ENCODE data around the gene ANO4. TPM values are rescaled to one million over a fixed set of nuclear protein-coding genes. Genes with fewer than 3 reads are reported as not detected.

Gene ANO4
- polyA plus RNA-seq, 1 donor (not counting 4 experiments of a cell fraction or from before 2014, with no cell fraction given): 18.1 TPM

GRCh38 chr12:101111441-101111840 lies 316.9 kb downstream of the ANO4 start:
- Histone ChIP-seq H3K27ac (ENCODE audit: control insufficient read depth, insufficient read depth, low read length) (no peak overlapping the region), H3K79me2 (ENCODE audit: control insufficient read depth, insufficient read depth, low read length) (no peaks in the 10 kb centered on the region), H3K27me3 (ENCODE audit: control insufficient read depth, extremely low read depth, insufficient read depth, low read length) (no peaks in the 10 kb centered on the region), H3K4me1 (ENCODE audit: control insufficient read depth, extremely low read depth, insufficient read depth, low read length) (no peaks in the 10 kb centered on the region), H2AFZ (ENCODE audit: control insufficient read depth, low read length) (no peak overlapping the region), H3K4me2 (ENCODE audit: control insufficient read depth, extremely low read depth, insufficient read depth, low read depth, low read length) (no peak overlapping the region), H3K4me3 (ENCODE audit: control insufficient read depth in 2 of 3, extremely low read depth in 1 of 3, insufficient read depth in 2 of 3, low read depth in 1 of 3, low read length in 3 of 3) (no peak overlapping the region), H3K9me3 (ENCODE audit: control insufficient read depth, low read depth, low read length) (no peaks in the 10 kb centered on the region), H3K9me1 (ENCODE audit: control insufficient read depth, extremely low read depth, insufficient read depth, low read length) (no peaks in the 10 kb centered on the region), H3K9ac (ENCODE audit: control insufficient read depth, extremely low read depth, insufficient read depth, low read length) (no peak overlapping the region), H4K20me1 (ENCODE audit: control insufficient read depth, extremely low read depth, insufficient read depth, low read length) (no peaks in the 10 kb centered on the region), H3K36me3 (ENCODE audit: control insufficient read depth in 2 of 2, extremely low read depth in 1 of 2, insufficient read depth in 2 of 2, low read length in 2 of 2) (no peaks in the 10 kb centered on the region)
- FAIRE-seq (no peak), DNase-seq (ENCODE audit: low read depth, low spot score) (no peak)
- dilution Hi-C loops (cut with MboI; ENCODE audit: extremely low pct_ligation_motif_present, low sequenced_read_pairs): no loop called here
- TF ChIP-seq EZH2 (IDR thresholded peaks at IDR 0.05; ENCODE audit: low read length) (no peak), CTCF (optimal IDR thresholded peaks at IDR 0.05 in 1 of 3, IDR thresholded peaks at IDR 0.05 in 1 of 3, conservative IDR thresholded peaks at IDR 0.05 in 1 of 3; ENCODE audit: extremely low read depth in 1 of 3, insufficient read depth in 2 of 3, low read length in 3 of 3) (no peak)

GRCh38 chr12:101115326-101115725 lies 320.8 kb downstream of the ANO4 start:
- Histone ChIP-seq H3K27me3 (ENCODE audit: control insufficient read depth, extremely low read depth, insufficient read depth, low read length) (no peaks in the 10 kb centered on the region), H3K4me2 (ENCODE audit: control insufficient read depth, extremely low read depth, insufficient read depth, low read depth, low read length) (no peak overlapping the region), H3K4me1 (ENCODE audit: control insufficient read depth, extremely low read depth, insufficient read depth, low read length) (no peaks in the 10 kb centered on the region), H3K79me2 (ENCODE audit: control insufficient read depth, insufficient read depth, low read length) (no peaks in the 10 kb centered on the region), H3K9ac (ENCODE audit: control insufficient read depth, extremely low read depth, insufficient read depth, low read length) (no peak overlapping the region), H3K4me3 (ENCODE audit: control insufficient read depth in 2 of 3, extremely low read depth in 1 of 3, insufficient read depth in 2 of 3, low read depth in 1 of 3, low read length in 3 of 3) (no peak overlapping the region), H4K20me1 (ENCODE audit: control insufficient read depth, extremely low read depth, insufficient read depth, low read length) (no peaks in the 10 kb centered on the region), H3K9me3 (ENCODE audit: control insufficient read depth, low read depth, low read length) (no peaks in the 10 kb centered on the region), H2AFZ (ENCODE audit: control insufficient read depth, low read length) (no peak overlapping the region), H3K9me1 (ENCODE audit: control insufficient read depth, extremely low read depth, insufficient read depth, low read length) (no peaks in the 10 kb centered on the region), H3K27ac (ENCODE audit: control insufficient read depth, insufficient read depth, low read length) (no peak overlapping the region), H3K36me3 (ENCODE audit: control insufficient read depth in 2 of 2, extremely low read depth in 1 of 2, insufficient read depth in 2 of 2, low read length in 2 of 2) (no peaks in the 10 kb centered on the region)
- TF ChIP-seq EZH2 (IDR thresholded peaks at IDR 0.05; ENCODE audit: low read length) (no peak), CTCF (optimal IDR thresholded peaks at IDR 0.05 in 1 of 3, IDR thresholded peaks at IDR 0.05 in 1 of 3, conservative IDR thresholded peaks at IDR 0.05 in 1 of 3; ENCODE audit: extremely low read depth in 1 of 3, insufficient read depth in 2 of 3, low read length in 3 of 3) (no peak)
- FAIRE-seq: no peak
- DNase-seq (ENCODE audit: low read depth, low spot score): no peak
- dilution Hi-C loops (cut with MboI; ENCODE audit: extremely low pct_ligation_motif_present, low sequenced_read_pairs): no loop called here

Data from keratinocyte (primary cell).